Measurements from ENCODE around the gene CHFR. TPM values are rescaled to one million over a fixed set of nuclear protein-coding genes. Genes with fewer than 3 reads are reported as not detected.

The CHFR gene
- total and polyA plus RNA-seq, 2 donors (not counting 3 experiments of a cell fraction or from before 2014, with no cell fraction given) = 45.4 to 66.5 TPM

DNA sequence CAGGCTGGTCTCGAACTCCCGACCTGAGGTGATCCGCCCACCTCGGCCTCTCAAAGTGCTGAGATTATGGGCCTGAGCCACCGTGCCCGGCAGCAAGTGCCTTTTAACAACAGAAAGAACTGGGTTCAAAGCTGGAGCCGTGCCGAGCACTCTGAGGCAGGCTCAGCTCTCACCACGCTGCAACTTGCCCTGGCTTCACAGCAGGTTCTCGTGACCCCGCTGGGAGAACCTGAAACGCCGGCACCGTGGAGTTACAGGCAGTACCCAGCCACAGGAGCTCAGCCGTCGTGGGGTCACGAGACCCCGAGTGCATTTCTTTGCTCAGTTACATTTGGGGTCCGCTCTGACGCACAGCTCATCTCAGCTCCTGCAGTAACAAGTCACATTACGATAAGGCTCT lies 73.2 kb downstream of the CHFR start:
- Histone ChIP-seq H3K9ac (replicated peaks; ENCODE audit: extremely low read depth, insufficient read depth, low read length) (no peak overlapping the region), H4K20me1 (replicated peaks; ENCODE audit: control insufficient read depth, extremely low read depth, insufficient read depth, low read length) (no peaks in the 10 kb centered on the region), H3K4me2 (ENCODE audit: insufficient read depth, low read length) (no peak overlapping the region), H2AFZ (ENCODE audit: low read depth, low read length) (no peak overlapping the region), H3K4me3 (replicated peaks in 1 of 3; ENCODE audit: insufficient read depth in 1 of 3, low read depth in 1 of 3, low read length in 3 of 3) (no peak overlapping the region), H3K4me1 (ENCODE audit: control insufficient read depth, extremely low read depth, insufficient read depth, low read length) (no peaks in the 10 kb centered on the region), H3K9me3 (replicated peaks; ENCODE audit: control insufficient read depth, insufficient read depth, low read length) (no peaks in the 10 kb centered on the region), H3K79me2 (ENCODE audit: control insufficient read depth, insufficient read depth, low read length) (peaks cover 3% of the 10 kb centered on the region), H3K27me3 (ENCODE audit: control insufficient read depth in 2 of 2, insufficient read depth in 2 of 2, low read length in 2 of 2) (no peaks in the 10 kb centered on the region), H3K27ac (ENCODE audit: insufficient read depth, low read depth, low read length) (no peak overlapping the region), H3K36me3 (ENCODE audit: control insufficient read depth in 2 of 2, extremely low read depth in 1 of 2, insufficient read depth in 2 of 2, low read length in 2 of 2) (peaks cover 18 to 45% of the 10 kb centered on the region in 2 experiments), H3K9me1 (replicated peaks; ENCODE audit: control insufficient read depth, extremely low read depth, insufficient read depth, low read length) (no peaks in the 10 kb centered on the region)
- BruUV-seq (replicated peaks) = no TSS peak
- intact Hi-C loops (cut with micrococcal nuclease) = no loop called here
- DNase-seq (ENCODE audit: low read depth, low spot score) (no peak), FAIRE-seq (no peak)
- TF ChIP-seq FOS (IDR thresholded peaks at IDR 0.05; ENCODE audit: borderline replicate concordance, insufficient read depth, low read length) (no peak), POLR2AphosphoS5 (IDR thresholded peaks at IDR 0.05; ENCODE audit: insufficient read depth, low read depth, low read length) (no peak), MYC (IDR thresholded peaks at IDR 0.05; ENCODE audit: low read depth, low read length) (no peak), EZH2 (IDR thresholded peaks at IDR 0.05; ENCODE audit: borderline replicate concordance, low read depth, low read length, severe bottlenecking) (no peak), CTCF (IDR thresholded peaks at IDR 0.05; ENCODE audit: extremely low read depth in 1 of 2, insufficient read depth in 1 of 2, low read depth in 1 of 2, low read length in 2 of 2) (no peak), GATA2 (IDR thresholded peaks at IDR 0.05; ENCODE audit: insufficient read depth, insufficient read length, low read depth, low read length) (no peak), POLR2A (IDR thresholded peaks at IDR 0.05; ENCODE audit: low read depth, low read length) (no peak), MAX (IDR thresholded peaks at IDR 0.05; ENCODE audit: insufficient read depth, insufficient read length) (no peak), JUN (IDR thresholded peaks at IDR 0.05; ENCODE audit: borderline replicate concordance, insufficient read depth, insufficient read length, low read depth) (no peak)
- CTCF ChIA-PET = no interaction called here
- dilution Hi-C loops (cut with MboI; ENCODE audit: extremely low pct_ligation_motif_present, low sequenced_read_pairs) = no loop called here
- POLR2A ChIA-PET = no interaction called here
